ENCODE measurements around the gene FAT1.

FAT1 gene

DNA sequence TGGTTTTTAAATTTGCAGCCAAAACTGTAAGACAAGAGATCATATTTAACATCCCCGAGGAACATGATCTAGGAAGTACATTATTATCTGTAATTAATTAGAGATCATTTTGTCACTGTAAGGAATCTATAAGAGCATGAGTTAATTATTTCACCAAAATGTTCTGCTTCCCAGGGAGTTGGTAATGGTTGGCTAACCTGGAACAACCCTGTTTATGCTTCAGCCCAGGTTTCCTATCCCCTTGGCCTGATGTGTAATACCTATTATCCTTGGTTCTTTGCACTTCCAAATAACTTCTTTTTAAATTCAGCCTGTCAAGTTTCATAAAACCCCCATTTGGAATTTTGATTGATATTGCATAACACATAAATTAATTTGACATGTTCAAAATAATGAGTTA lies 161.9 kb downstream of the FAT1 start:
- DNase-seq (ENCODE audit: low spot score): no peak

DNA sequence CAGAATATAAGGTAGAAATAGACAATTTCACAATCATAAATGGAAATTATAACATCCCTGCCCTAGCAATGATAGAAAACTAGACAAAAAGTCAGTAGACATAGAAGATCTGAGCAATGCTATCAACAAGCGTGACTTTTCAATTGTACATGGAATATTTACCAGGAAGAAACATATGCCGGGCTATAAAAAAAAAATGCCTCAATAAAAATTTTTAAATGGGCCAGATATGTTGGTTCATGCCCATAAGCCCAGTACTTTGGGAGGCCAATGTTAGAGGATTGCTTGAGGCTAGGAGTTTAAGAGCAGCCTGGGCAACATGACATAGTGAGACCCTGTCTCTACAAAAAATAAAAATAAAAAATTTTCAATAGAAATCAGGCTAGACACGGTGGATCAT lies 163.0 kb downstream of the FAT1 start:
- DNase-seq (ENCODE audit: low spot score): no peak

DNA sequence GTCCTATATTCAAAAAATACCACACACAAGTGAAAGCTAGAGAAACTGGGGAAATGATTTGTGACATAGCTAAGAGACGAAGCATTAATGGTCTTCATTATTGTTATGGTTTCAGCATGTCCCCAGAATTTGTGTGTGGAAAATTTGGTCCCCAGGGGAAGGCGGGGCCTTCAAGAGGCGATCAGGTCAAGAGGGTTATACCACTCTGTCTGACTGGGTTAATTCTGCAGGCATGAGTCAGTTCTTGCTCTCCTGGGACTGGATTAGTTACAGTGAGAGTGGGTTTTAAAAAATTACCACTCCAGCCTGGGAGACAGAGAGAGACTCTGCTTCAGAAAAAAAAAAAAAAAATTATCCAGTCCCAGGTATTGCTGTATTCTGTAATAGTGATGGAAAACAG lies 166.2 kb downstream of the FAT1 start:
- DNase-seq (ENCODE audit: low spot score): no peak

DNA sequence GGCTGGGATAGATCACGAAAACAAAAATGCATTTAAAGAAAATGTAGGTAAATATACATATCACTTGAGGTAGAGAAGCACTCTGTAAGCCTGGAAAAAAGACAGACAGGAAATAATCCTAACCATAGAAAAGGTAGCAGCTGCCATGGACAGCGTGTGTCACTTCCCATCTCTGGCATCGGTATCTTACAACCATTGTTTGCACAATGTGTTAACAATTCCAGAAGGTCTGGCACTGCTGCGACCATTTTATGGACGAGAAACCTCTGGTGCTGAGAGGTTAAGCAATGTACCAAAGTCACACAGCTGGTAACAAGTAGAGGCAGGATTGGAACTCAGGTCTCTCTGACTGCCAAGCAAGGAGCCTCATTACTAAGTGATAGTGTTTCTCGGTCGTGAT lies 166.6 kb downstream of the FAT1 start:
- DNase-seq (ENCODE audit: low spot score): no peak

DNA sequence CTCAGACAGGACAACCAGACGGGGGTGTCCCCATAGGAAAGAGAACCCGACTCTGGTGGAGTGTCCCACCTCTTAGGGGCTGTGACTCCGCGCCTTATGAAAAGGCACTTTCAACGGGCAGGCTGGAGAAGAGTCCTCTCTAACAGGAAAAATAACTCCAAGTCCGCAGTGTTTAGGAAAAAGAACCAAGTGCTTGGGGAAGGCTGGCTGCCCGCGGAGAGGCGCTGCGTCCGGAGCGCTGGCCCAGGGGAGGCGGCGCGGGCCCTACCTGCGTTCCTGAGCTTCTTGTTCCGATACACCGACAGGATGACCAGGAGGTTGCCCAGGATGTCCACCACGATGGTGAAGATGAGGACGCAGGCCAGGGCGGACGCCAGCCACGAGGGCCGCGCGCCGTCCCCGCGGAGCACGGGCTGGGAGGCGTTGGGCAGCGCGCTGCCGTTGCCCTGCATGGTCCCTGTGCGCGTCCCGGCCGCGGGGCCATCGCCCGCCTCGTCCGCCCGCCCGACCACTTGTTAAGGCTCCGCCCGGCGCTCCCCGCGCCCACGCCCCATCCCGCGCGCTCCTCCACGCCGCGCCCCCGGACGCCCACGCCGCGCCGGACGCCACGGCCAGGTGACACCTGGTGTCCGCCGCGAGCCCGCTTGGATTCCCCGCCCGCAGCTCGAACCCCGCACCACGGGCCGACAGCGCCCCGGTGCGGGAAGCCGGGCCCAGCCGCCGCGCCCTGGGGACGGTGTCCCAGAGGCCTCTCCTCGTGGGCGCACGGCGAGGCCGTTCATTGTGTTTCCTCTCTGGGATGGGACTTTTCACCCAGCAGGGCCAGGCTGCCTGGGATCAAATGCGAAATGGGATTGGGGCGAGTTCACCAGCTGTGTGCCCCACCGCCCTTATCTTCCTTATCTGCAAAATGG lies 168.5 kb downstream of the FAT1 start, which contains the start of gene MTNR1A:
Gene MTNR1A, minus strand, starts transcription at position 654 of the 914 bp plus-strand sequence. Its CDS starts 202 bp downstream, at position 452.
- no peak for DNase-seq (ENCODE audit: low spot score)

DNA sequence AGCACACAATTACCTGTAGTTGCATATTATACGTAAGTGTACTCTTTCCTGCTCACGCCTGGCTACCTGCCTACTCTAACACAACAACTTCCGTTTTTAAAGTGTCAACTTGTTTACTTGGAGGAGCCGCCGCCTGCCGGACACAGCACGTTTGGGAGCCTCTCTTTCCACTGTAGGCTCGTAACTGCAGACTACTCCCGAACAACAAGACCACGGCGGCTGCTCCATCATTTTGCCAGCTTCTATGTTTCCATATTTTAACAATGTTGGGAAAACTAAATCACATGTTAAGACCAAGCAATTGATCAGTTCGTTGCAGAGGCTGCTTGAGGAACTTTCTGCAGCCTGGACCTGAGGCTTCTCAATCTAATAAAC lies 169.1 kb downstream of the FAT1 start:
- DNase-seq (ENCODE audit: low spot score): no peak

DNA sequence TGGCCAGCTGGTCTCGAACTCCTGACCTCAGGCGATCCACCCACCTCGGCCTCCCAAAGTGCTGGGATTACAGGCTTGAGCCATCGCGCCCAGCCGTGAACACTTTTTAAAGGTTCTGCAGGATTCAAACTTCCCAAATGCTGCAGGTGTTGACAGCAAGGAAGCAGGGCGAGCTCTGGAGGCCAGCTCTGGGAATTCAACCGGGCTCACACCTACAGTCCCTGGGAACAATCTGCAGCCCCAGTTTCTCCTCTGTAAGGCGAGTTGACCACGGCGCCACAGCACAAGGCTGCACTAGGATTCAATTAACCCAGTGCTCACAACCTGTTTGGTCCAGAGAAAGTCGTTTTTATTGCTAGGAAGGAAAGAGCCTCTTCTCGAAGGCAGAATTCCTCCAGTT lies 169.9 kb downstream of the FAT1 start:
- no peak for DNase-seq (ENCODE audit: low spot score)

DNA sequence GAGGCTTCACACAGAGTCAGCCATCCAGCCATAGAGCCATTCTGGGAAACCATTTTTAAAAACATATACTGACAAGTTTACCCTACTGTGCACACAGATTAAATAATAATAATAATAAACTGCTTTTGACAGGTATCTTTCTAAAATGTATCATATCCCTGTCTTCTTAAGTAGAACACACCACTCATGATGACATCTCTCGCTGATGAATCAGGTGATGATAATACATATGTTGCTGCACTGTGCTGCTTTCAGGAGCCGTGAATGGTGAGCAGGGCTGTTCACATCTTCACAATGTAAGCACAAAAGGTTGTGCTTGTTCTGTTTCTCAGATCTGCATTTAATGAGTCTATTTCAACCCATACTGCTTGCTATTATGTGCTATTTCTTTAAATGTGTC lies 171.8 kb downstream of the FAT1 start:
- DNase-seq (ENCODE audit: low spot score): no peak

DNA sequence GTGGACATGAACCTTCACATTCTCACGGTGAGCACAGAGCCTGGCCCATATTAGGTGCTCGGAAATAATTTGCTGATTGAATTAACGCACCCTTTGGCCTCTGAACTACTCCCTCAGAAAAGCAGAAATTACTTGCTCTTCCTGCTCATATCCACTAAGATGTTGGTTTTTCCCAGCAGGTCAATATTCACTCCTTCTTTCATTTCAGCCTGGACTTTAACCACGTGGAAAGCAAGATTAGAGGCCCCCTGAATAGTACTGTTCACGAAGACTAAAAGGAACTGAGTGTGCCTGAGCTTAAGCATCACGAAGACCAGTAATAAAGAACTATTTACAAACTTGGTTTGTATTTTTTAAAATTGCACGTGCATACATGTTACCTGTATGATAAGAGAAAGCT lies 178.2 kb downstream of the FAT1 start:
- no peak for DNase-seq (ENCODE audit: low spot score)

DNA sequence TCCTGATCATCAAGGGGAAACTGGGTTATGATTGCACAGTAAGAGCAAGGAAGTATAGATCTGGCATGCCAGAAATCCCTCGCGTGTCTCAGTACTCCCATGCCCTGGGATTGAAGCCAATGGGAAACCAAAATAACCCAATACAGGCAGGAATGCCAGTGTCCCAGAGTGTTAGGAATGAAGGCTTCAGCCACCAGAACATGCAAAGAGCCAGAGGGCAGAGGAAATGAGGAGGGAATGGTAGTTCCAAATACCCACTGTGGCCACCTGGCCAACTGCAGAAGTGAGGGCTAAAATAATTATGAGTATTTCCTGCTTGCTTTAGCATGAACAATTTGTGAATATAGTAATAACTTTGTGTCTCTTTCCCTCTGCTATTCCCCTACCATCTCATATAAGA lies 180.4 kb downstream of the FAT1 start:
- no peak for DNase-seq (ENCODE audit: low spot score)

DNA sequence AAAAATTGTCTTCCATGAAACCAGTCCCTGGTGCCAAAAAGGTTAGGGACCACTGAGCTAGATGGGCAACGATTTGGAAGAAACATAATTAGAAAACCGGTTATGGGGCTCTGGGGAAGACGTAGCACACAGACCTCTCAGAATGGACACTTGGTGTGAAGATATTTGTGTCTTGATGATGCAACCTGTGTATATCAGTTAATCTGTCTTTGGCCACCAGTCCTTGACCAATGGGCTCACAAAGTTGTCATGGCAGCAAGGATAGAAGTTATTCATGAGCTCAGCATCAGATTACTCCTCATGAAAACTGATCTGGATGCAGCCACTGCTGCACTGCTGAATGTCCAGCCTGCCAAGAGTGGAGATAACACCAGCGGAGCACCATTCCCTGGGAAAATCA lies 181.9 kb downstream of the FAT1 start:
- DNase-seq (ENCODE audit: low spot score): no peak

DNA sequence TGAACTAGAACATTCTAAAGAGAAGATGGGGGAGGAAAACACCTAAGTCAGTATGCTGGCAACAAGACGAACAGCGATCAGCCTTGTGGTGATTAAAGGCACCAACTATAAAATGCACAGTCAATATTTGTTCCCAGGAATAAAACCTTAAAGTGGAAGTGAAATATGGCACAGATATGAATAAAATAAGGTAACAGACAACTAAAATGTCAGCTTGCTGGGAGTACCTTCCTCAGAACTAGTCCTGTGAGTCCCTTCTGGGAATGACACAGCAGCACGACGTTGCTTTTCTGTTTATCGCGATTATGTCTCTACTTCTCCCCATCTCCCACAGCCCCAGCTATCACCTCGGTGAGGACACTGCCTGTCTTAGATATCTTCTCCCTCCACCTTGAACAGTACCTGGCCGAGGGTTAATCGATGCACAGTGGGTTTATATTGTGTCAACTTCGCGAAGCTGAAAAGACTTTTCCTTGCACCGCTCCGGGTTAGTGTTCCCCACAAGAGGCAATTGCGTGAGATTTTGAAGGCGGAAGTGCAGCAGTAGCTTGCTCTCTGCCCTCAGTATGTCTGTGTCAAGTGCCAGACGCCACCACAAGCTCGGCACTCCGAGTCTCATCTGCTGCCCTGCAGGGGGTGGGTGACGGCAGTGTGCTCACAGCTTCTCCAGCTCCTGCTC lies 185.7 kb downstream of the FAT1 start:
- no peak for DNase-seq (ENCODE audit: low spot score)
